Spleen (tissue), 7 donors: Measurements from ENCODE around the gene NPNT.

Experiments used
- CTCF ChIP-seq, 11 experiments: fragments of 200-600 bp in 7 of 11; fragments of 450-650 bp in 4 of 11; sonication (generic) in 4 of 11; IDR thresholded peaks in 8 of 11; conservative IDR thresholded peaks in 3 of 11; 1 replicate in 7 of 11; 2 replicates in 4 of 11; pipeline versions ENCODE4 v1.4.0 to v1.8.0; 2016 to 2021; ENCODE audit warnings: antibody characterized with exemption in 11 of 11, inconsistent platforms in 4 of 11, mild to moderate bottlenecking in 1 of 11
- POLR2A ChIP-seq, 3 donors: fragments of 450-650 bp; IDR thresholded peaks; one replicate each; pipeline ENCODE4 v1.5.1; 2017; ENCODE audit warnings: antibody characterized with exemption in 3 of 3, mild to moderate bottlenecking in 1 of 3
- donor health status: DM: no; HTN: no; CAD: no; lungs with moderate emphysema.
- donor health status: DM: no; HTN: no; CAD: no.
- donor health status: DM: no; HTN: no; CAD: no.

DNA sequence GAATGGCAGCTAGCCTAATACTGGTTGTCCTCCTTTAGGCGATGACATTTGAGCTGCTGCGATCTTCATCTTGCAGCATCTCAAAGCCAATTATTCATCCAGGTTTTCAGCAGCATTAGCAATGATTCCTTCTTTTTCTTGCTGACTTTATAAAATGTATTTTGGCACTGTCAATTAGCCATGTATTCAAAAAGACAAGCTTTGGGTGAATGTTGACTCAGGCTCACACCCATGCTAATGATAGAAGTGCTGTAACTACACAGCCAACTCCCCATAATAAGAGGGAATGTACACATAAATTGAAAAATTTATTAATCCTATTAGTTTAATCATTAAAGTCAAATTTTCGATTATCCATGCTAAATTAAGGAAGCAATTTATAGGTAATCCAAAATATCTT lies 24.3 kb upstream of the NPNT start:
- TF ChIP-seq CTCF (IDR thresholded peaks at IDR 0.05 in 8 of 11, conservative IDR thresholded peaks at IDR 0.05 in 3 of 11) (no peak), POLR2A (IDR thresholded peaks at IDR 0.05) (no peak)
